Esophagus muscularis mucosa (tissue), 4 donors: Measurements from ENCODE around the gene IQCE. TPM values are rescaled to one million over a fixed set of nuclear protein-coding genes. Genes with fewer than 3 reads are reported as not detected.

Source experiments
- DNase-seq: peaks from one replicate; pipeline ENCODE4 v3.0.0-alpha.2; 2017; ENCODE audit errors: extremely low spot score
- H3K27ac ChIP-seq, 4 donors: fragments of 200-600 bp; sonication (generic); replicated peaks in 1 of 4; 1 replicate in 3 of 4; 2 replicates in 1 of 4; pipeline ENCODE4 v1.5.1; 2016 to 2019; ENCODE audit warnings: mild to moderate bottlenecking in 1 of 4
- H3K27me3 ChIP-seq, 4 donors: fragments of 200-600 bp; sonication (generic); one replicate each; pipeline versions ENCODE4 v1.5.1 to v1.6.0; 2016 to 2019
- H3K36me3 ChIP-seq, 4 donors: fragments of 200-600 bp; sonication (generic); one replicate each; pipeline ENCODE4 v1.5.1; 2016 to 2019
- H3K4me1 ChIP-seq, 4 donors: fragments of 200-600 bp; sonication (generic); one replicate each; pipeline ENCODE4 v1.5.1; 2016 to 2019
- H3K4me3 ChIP-seq, 4 donors: fragments of 200-600 bp; sonication (generic); 1 replicate in 2 of 4; 2 replicates in 2 of 4; pipeline ENCODE4 v1.5.1; 2016 to 2019; ENCODE audit warnings: mild to moderate bottlenecking in 4 of 4, moderate library complexity in 1 of 4
- H3K9me3 ChIP-seq, 4 donors: fragments of 200-600 bp; sonication (generic); 1 replicate in 3 of 4; 2 replicates in 1 of 4; pipeline ENCODE4 v1.5.1; 2016 to 2019
- CTCF ChIP-seq, 3 experiments: fragments of 200-600 bp in 2 of 3; fragments of 450-650 bp in 1 of 3; sonication (generic) in 2 of 3; IDR thresholded peaks; one replicate each; pipeline ENCODE4 v1.5.1; 2017 to 2019; ENCODE audit warnings: antibody characterized with exemption in 3 of 3, mild to moderate bottlenecking in 2 of 3, moderate library complexity in 1 of 3
- EP300 ChIP-seq: sonication (generic); formaldehyde crosslinking; IDR thresholded peaks from one replicate; pipeline ENCODE4 v1.6.1; 2017; ENCODE audit warnings: antibody characterized with exemption
- POLR2A ChIP-seq: fragments of 450-650 bp; IDR thresholded peaks from one replicate; pipeline ENCODE4 v1.6.1; 2017; ENCODE audit warnings: antibody characterized with exemption, moderate library complexity, mild to moderate bottlenecking, low read depth
- POLR2AphosphoS5 ChIP-seq, 2 donors: sonication (generic); formaldehyde crosslinking; IDR thresholded peaks; one replicate each; pipeline ENCODE4 v1.6.1; 2017; ENCODE audit warnings: antibody characterized with exemption in 2 of 2
- WGBS: methylation state at CpG from one replicate; pipeline ENCODE4 v1.1.5; 2018; 5-methylcytosine and 5-hydroxymethylcytosine counted together
- intact Hi-C: fragments of 100-400 bp; cut with DNase I; formaldehyde crosslinking; loops from one replicate; pipeline ENCODE4 v1.15.1; 2023
- total RNA-seq, 4 donors: library from RNA; depleted of rRNA; stranded (reverse); fragments of >200 nt; gene quantifications; one replicate each; pipeline versions ENCODE4 v1.1.0 to v1.2.1, GENCODE V29; 2016

IQCE gene
- total RNA-seq, 4 donors from 2014 or later, result 13.0 to 22.4 (median 18.0) TPM

GRCh38 chr7:2520131-2520760, 38.5 kb upstream of the IQCE start:
- 8% methylated on average over 8 of the region's 37 CpGs for WGBS
- no peaks in the 10 kb centered on the region for H3K9me3 ChIP-seq
- no peak for DNase-seq
- peaks cover 49 to 69% (median 64%) of the 10 kb centered on the region in 4 donors for H3K4me1 ChIP-seq
- peak overlapping the region in 1 of 4 donors; percentile 6 for H3K27ac ChIP-seq
- peaks cover 0 to 70% (median 37%) of the 10 kb centered on the region in 4 donors for H3K27me3 ChIP-seq
- TF ChIP-seq POLR2AphosphoS5 (IDR thresholded peaks at IDR 0.05), result no peak
- intact Hi-C loops, result no loop called here
- H3K36me3 ChIP-seq, result peaks cover 0 to 2% (median under 1%) of the 10 kb centered on the region in 4 donors
- H3K4me3 ChIP-seq, result peak overlapping the region; percentile 62 to 71 (median 64)

GRCh38 chr7:2520761-2521290, 38.0 kb upstream of the IQCE start:
- WGBS, result 31% methylated on average over 5 of the region's 12 CpGs
- Histone ChIP-seq H3K4me1 (peaks cover 51 to 75% (median 69%) of the 10 kb centered on the region in 4 donors), H3K4me3 (peak overlapping the region; percentile 62 to 71 (median 64)), H3K27me3 (peaks cover 0 to 76% (median 39%) of the 10 kb centered on the region in 4 donors), H3K36me3 (peaks cover 0 to 8% (median 5%) of the 10 kb centered on the region in 4 donors), H3K9me3 (no peaks in the 10 kb centered on the region), H3K27ac (peak overlapping the region in 3 of 4 donors; percentile 23 to 56 (median 40))
- TF ChIP-seq POLR2AphosphoS5 (IDR thresholded peaks at IDR 0.05) (no peak), EP300 (no peak), POLR2A (no peak), CTCF (IDR thresholded peaks at IDR 0.05) (no peak)
- intact Hi-C loops, result no loop called here
- DNase-seq, result no peak

GRCh38 chr7:2521341-2521745, 37.4 kb upstream of the IQCE start:
- peak overlapping the region; percentile 62 to 71 (median 64) for H3K4me3 ChIP-seq
- H3K4me1 ChIP-seq, result peaks cover 51 to 80% (median 72%) of the 10 kb centered on the region in 4 donors
- H3K36me3 ChIP-seq, result peaks cover 0 to 13% (median 9%) of the 10 kb centered on the region in 4 donors
- peak overlapping the region in 3 of 4 donors; percentile 23 to 56 (median 40) for H3K27ac ChIP-seq
- no CpG with 5 or more reads among the region's 21 CpGs for WGBS
- intact Hi-C loops, result no loop called here
- DNase-seq, result no peak
- no peaks in the 10 kb centered on the region for H3K9me3 ChIP-seq
- H3K27me3 ChIP-seq, result peaks cover 0 to 81% (median 41%) of the 10 kb centered on the region in 4 donors
- no peak for TF ChIP-seq EP300
- no peak for TF ChIP-seq CTCF (IDR thresholded peaks at IDR 0.05)
- no peak for TF ChIP-seq POLR2AphosphoS5 (IDR thresholded peaks at IDR 0.05)
- no peak for TF ChIP-seq POLR2A

GRCh38 chr7:2521952-2522591, 36.7 kb upstream of the IQCE start:
- no peak for DNase-seq
- TF ChIP-seq POLR2AphosphoS5 (IDR thresholded peaks at IDR 0.05), result peak in 1 of 2 donors; percentile 25
- TF ChIP-seq EP300, result no peak
- no peak for TF ChIP-seq CTCF (IDR thresholded peaks at IDR 0.05)
- Histone ChIP-seq H3K4me1 (peaks cover 51 to 87% (median 79%) of the 10 kb centered on the region in 4 donors), H3K36me3 (peaks cover 0 to 21% (median 15%) of the 10 kb centered on the region in 4 donors), H3K27ac (peak overlapping the region; percentile 6 to 58 (median 40)), H3K4me3 (peak overlapping the region; percentile 62 to 71 (median 64)), H3K9me3 (no peaks in the 10 kb centered on the region), H3K27me3 (peaks cover 0 to 88% (median 41%) of the 10 kb centered on the region in 4 donors)
- WGBS, result 44% methylated on average over 12 of the region's 17 CpGs
- intact Hi-C loops, result no loop called here

- 64% methylated on average over 17 of the region's 19 CpGs for WGBS
- TF ChIP-seq POLR2A, result no peak
- no peak for TF ChIP-seq EP300
- TF ChIP-seq POLR2AphosphoS5 (IDR thresholded peaks at IDR 0.05), result no peak
- TF ChIP-seq CTCF (IDR thresholded peaks at IDR 0.05), result no peak
- peaks cover 0 to 27% (median 17%) of the 10 kb centered on the region in 4 donors for H3K36me3 ChIP-seq
- peaks cover 51 to 95% (median 86%) of the 10 kb centered on the region in 4 donors for H3K4me1 ChIP-seq
- peak overlapping the region; percentile 62 to 71 (median 64) for H3K4me3 ChIP-seq
- H3K9me3 ChIP-seq, result no peaks in the 10 kb centered on the region
- H3K27me3 ChIP-seq, result peaks cover 0 to 96% (median 41%) of the 10 kb centered on the region in 4 donors
- H3K27ac ChIP-seq, result peak overlapping the region; percentile 12 to 58 (median 50)
- no peak for DNase-seq
- intact Hi-C loops, result no loop called here
Observed at GRCh38 chr7:2522780-2523433, 35.9 kb upstream of the IQCE start.
